Karpas-422 (cell line): Measurements from ENCODE around the gene TENM4. TPM values are rescaled to one million over a fixed set of nuclear protein-coding genes. Genes with fewer than 3 reads are reported as not detected.

Source experiments
- DNase-seq: peaks from one replicate; pipeline ENCODE4 v3.0.0-alpha.2; 2015
- H2AFZ ChIP-seq: fragments of 200-600 bp; sonication (generic); 2 replicates; pipeline ENCODE4 v1.6.1; 2014; ENCODE audit warnings: antibody characterized with exemption, low read length, mixed read lengths
- H3K27ac ChIP-seq: fragments of 200-600 bp; sonication (generic); 2 replicates; pipeline ENCODE4 v1.5.1; 2014; ENCODE audit warnings: mild to moderate bottlenecking, low read length, moderate library complexity
- H3K27me3 ChIP-seq: fragments of 200-600 bp; sonication (generic); 2 replicates; pipeline ENCODE4 v1.6.1; 2014; ENCODE audit warnings: low read length, mixed read lengths
- H3K36me3 ChIP-seq: fragments of 200-600 bp; sonication (generic); 2 replicates; pipeline ENCODE4 v1.6.1; 2014; ENCODE audit warnings: low read length, mixed read lengths; ENCODE audit not compliant: insufficient read depth
- H3K4me1 ChIP-seq: fragments of 200-600 bp; sonication (generic); 2 replicates; pipeline ENCODE4 v1.6.1; 2014; ENCODE audit warnings: mild to moderate bottlenecking, low read length, mixed read lengths
- H3K4me2 ChIP-seq: fragments of 200-600 bp; sonication (generic); 2 replicates; pipeline ENCODE4 v1.6.1; 2014; ENCODE audit warnings: low read length, low read depth, mild to moderate bottlenecking; ENCODE audit not compliant: poor library complexity, severe bottlenecking
- H3K4me3 ChIP-seq: fragments of 200-600 bp; sonication (generic); 2 replicates; pipeline ENCODE4 v1.5.1; 2014; ENCODE audit warnings: mild to moderate bottlenecking, antibody characterized with exemption, low read length, mixed read lengths
- H3K79me2 ChIP-seq: fragments of 200-600 bp; sonication (generic); 2 replicates; pipeline ENCODE4 v1.6.1; 2014; ENCODE audit warnings: mild to moderate bottlenecking, low read length, mixed read lengths
- H3K9ac ChIP-seq: fragments of 200-600 bp; sonication (generic); 2 replicates; pipeline ENCODE4 v1.6.0; 2014; ENCODE audit warnings: low read length
- H3K9me2 ChIP-seq: fragments of 200-600 bp; sonication (generic), shearing (Covaris generic); replicated peaks from 2 replicates; pipeline ENCODE4 v1.6.0; 2014; ENCODE audit warnings: mild to moderate bottlenecking, low read length, moderate library complexity; ENCODE audit not compliant: insufficient read depth
- H3K9me3 ChIP-seq: fragments of 300-700, 200-600 bp; sonication (generic); 2 replicates; pipeline ENCODE4 v1.6.1; 2014; ENCODE audit warnings: low read length, mixed read lengths
- H4K20me1 ChIP-seq: fragments of 200-600 bp; sonication (generic); 2 replicates; pipeline ENCODE4 v1.6.1; 2014; ENCODE audit warnings: mild to moderate bottlenecking, antibody characterized with exemption, low read length, low read depth; ENCODE audit not compliant: insufficient read depth
- total RNA-seq: library from RNA; depleted of rRNA; stranded (reverse); fragments of >200 nt; shearing (Covaris generic); gene quantifications from 2 replicates; pipeline ENCODE4 v1.2.3, GENCODE V29; 2014; ENCODE audit warnings: low replicate concordance

Gene TENM4
- total RNA-seq, 1 experiment from 2014 or later = not detected

DNA sequence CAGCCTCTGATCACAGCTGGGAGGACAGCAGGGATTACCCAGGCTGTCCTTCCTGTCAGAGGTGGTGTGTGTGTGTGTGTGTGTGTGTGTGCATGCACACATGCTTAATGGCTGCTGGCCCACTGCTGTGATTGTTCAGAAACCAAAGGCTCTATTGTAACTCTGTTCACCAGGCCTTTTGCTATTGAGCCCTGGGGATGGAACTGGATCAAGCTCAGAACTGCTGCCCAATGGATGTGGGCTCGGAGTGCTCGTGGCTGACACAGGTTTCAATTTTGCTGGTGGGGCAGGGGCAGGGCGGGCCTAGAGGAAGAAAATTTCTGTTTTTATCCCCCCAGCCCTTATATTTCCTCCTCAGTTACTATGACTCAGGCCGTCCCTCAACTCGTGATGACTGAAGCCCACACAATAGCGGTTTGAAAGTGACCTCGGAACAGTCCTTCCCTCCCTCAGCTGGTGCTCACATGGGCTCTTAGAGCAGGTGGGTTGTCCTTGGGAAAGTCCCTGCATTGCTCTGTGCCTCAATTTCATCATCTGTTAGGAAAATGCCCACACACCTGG, 359.3 kb downstream of the TENM4 start:
- no peak overlapping the region for H3K4me2 ChIP-seq
- no peaks in the 10 kb centered on the region for H3K36me3 ChIP-seq
- no peaks in the 10 kb centered on the region for H3K9me2 ChIP-seq
- no peak overlapping the region for H2AFZ ChIP-seq
- no peaks in the 10 kb centered on the region for H3K4me1 ChIP-seq
- H4K20me1 ChIP-seq = no peaks in the 10 kb centered on the region
- no peak overlapping the region for H3K4me3 ChIP-seq
- no peaks in the 10 kb centered on the region for H3K27me3 ChIP-seq
- no peak overlapping the region for H3K27ac ChIP-seq
- no peak overlapping the region for H3K9ac ChIP-seq
- no peak for DNase-seq
- no peaks in the 10 kb centered on the region for H3K79me2 ChIP-seq
- no peaks in the 10 kb centered on the region for H3K9me3 ChIP-seq

GRCh38 chr11:79080551-79080950, 360.3 kb downstream of the TENM4 start:
- H2AFZ ChIP-seq = no peak overlapping the region
- H4K20me1 ChIP-seq = no peaks in the 10 kb centered on the region
- no peaks in the 10 kb centered on the region for H3K27me3 ChIP-seq
- H3K27ac ChIP-seq = no peak overlapping the region
- H3K9me2 ChIP-seq = no peaks in the 10 kb centered on the region
- H3K4me1 ChIP-seq = no peaks in the 10 kb centered on the region
- no peaks in the 10 kb centered on the region for H3K9me3 ChIP-seq
- no peak overlapping the region for H3K9ac ChIP-seq
- H3K79me2 ChIP-seq = no peaks in the 10 kb centered on the region
- H3K36me3 ChIP-seq = no peaks in the 10 kb centered on the region
- no peak for DNase-seq
- no peak overlapping the region for H3K4me2 ChIP-seq
- no peak overlapping the region for H3K4me3 ChIP-seq

DNA sequence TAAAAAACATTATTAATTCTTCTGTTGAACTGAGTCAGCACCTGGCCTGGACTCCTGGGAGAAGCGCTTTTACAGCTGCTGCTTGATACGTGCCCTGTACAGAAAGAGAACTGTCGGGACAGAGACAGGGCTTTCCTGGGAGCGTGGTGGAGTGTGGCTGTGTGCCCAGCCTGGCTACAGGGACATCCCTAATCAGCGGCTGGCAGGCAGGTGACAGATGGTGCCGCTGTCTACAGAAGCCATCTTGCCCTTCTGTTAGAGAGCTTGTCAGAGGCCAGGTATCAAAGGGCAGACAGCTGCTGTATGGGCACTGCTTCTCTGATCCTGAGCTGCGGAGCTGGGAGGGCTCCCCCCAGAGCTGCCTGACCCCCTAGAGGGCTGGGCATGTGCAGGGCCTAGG, 361.8 kb downstream of the TENM4 start:
- H3K9me2 ChIP-seq = no peaks in the 10 kb centered on the region
- H2AFZ ChIP-seq = no peak overlapping the region
- no peak overlapping the region for H3K4me2 ChIP-seq
- H3K4me1 ChIP-seq = no peaks in the 10 kb centered on the region
- no peak overlapping the region for H3K27ac ChIP-seq
- no peaks in the 10 kb centered on the region for H4K20me1 ChIP-seq
- H3K36me3 ChIP-seq = no peaks in the 10 kb centered on the region
- H3K27me3 ChIP-seq = no peaks in the 10 kb centered on the region
- no peaks in the 10 kb centered on the region for H3K9me3 ChIP-seq
- H3K4me3 ChIP-seq = no peak overlapping the region
- no peak overlapping the region for H3K9ac ChIP-seq
- no peak for DNase-seq
- no peaks in the 10 kb centered on the region for H3K79me2 ChIP-seq

DNA sequence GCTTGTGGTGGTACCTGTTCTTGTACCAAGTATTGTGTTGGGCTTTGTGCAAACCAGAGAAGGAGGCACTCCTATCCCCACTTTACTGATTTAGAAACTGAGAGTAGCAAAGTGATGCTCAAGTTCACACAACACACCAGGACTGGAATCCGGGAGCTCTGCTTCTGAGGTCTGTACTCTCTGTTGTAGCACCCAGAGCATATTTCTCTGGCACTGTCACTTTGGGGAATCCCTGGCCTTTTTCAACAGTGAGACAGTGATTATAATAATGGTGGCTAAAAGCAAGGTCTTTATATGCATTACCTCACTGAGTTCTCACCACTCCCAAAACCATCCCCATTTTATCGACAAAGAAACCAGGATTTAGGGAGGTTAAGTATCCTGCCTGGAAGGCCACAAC, 362.4 kb downstream of the TENM4 start:
- no peaks in the 10 kb centered on the region for H3K4me1 ChIP-seq
- H3K36me3 ChIP-seq = no peaks in the 10 kb centered on the region
- no peaks in the 10 kb centered on the region for H4K20me1 ChIP-seq
- H3K9ac ChIP-seq = no peak overlapping the region
- no peak overlapping the region for H3K27ac ChIP-seq
- no peak for DNase-seq
- no peaks in the 10 kb centered on the region for H3K9me2 ChIP-seq
- no peak overlapping the region for H3K4me2 ChIP-seq
- H3K9me3 ChIP-seq = no peaks in the 10 kb centered on the region
- H3K79me2 ChIP-seq = no peaks in the 10 kb centered on the region
- no peaks in the 10 kb centered on the region for H3K27me3 ChIP-seq
- H3K4me3 ChIP-seq = no peak overlapping the region
- H2AFZ ChIP-seq = no peak overlapping the region

DNA sequence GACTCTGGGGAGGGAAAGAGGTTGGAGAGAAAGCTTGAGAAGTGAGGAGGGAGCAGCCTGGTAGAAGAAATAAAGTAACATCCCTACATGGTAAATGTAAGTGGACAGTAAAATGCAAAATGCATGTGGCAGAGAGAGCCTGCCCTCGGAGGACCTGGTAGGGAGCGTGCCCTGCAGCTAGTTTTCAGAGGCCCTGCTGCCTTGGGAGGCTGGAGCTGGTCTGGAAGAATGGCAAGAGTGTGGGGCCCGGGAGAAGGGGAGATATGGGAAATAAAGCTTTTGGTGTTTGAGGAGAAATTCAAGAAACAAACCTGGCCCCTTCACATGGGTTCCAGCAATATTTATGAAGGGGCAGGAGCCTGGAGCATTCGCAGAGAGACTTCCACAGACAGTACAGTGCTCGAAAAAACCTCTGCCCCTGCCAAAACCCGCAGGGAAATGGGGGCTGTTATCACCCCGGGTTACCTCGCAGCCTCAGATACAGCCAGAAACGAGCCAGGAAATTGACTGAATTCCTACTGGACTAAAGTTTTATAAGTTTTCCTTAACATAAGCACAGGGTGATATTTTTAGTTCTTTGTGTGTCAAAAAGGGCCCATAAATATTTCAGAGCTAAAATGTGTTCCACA, 363.0 kb downstream of the TENM4 start:
- Histone ChIP-seq H3K9ac (no peak overlapping the region), H3K27ac (no peak overlapping the region), H3K36me3 (no peaks in the 10 kb centered on the region), H3K9me3 (no peaks in the 10 kb centered on the region), H3K9me2 (no peaks in the 10 kb centered on the region), H3K79me2 (no peaks in the 10 kb centered on the region), H4K20me1 (no peaks in the 10 kb centered on the region), H2AFZ (no peak overlapping the region), H3K27me3 (no peaks in the 10 kb centered on the region), H3K4me3 (no peak overlapping the region), H3K4me1 (no peaks in the 10 kb centered on the region), H3K4me2 (no peak overlapping the region)
- no peak for DNase-seq

GRCh38 chr11:79076526-79077115, 364.2 kb downstream of the TENM4 start:
- Histone ChIP-seq H3K4me2 (no peak overlapping the region), H3K27me3 (no peaks in the 10 kb centered on the region), H3K9me3 (no peaks in the 10 kb centered on the region), H4K20me1 (no peaks in the 10 kb centered on the region), H3K9me2 (no peaks in the 10 kb centered on the region), H3K9ac (no peak overlapping the region), H3K79me2 (no peaks in the 10 kb centered on the region), H2AFZ (no peak overlapping the region), H3K4me1 (no peaks in the 10 kb centered on the region), H3K27ac (no peak overlapping the region), H3K36me3 (no peaks in the 10 kb centered on the region), H3K4me3 (no peak overlapping the region)
- peak; percentile 77 for DNase-seq

GRCh38 chr11:79074547-79074946, 366.3 kb downstream of the TENM4 start:
- Histone ChIP-seq H3K36me3 (no peaks in the 10 kb centered on the region), H3K27ac (no peak overlapping the region), H3K9ac (no peak overlapping the region), H3K4me1 (no peaks in the 10 kb centered on the region), H3K79me2 (no peaks in the 10 kb centered on the region), H2AFZ (no peak overlapping the region), H3K4me3 (no peak overlapping the region), H3K9me2 (no peaks in the 10 kb centered on the region), H4K20me1 (no peaks in the 10 kb centered on the region), H3K9me3 (no peaks in the 10 kb centered on the region), H3K27me3 (no peaks in the 10 kb centered on the region), H3K4me2 (no peak overlapping the region)
- no peak for DNase-seq

DNA sequence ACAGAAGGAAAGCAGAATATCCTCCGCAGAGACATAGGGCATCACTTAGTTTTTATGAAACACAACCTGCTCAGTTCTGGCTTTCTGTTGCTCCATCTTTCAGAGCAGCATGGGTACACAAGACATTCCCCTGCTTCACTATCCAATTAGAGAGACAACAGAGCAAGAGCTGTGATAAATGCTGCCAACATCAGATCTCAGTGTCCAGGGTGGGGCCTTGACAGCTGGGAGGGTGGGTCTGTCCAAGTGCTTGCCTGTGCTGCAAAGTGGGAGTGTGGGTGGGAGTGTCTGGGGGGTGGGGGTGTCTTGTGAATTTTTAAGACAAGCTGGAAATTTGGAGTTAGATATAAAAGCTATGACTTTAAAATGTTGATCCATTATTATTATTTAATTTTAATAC, 369.6 kb downstream of the TENM4 start:
- Histone ChIP-seq H4K20me1 (no peaks in the 10 kb centered on the region), H3K36me3 (no peaks in the 10 kb centered on the region), H3K9me3 (no peaks in the 10 kb centered on the region), H3K27me3 (no peaks in the 10 kb centered on the region), H3K27ac (no peak overlapping the region), H3K9me2 (no peaks in the 10 kb centered on the region), H2AFZ (no peak overlapping the region), H3K4me1 (no peaks in the 10 kb centered on the region), H3K4me2 (no peak overlapping the region), H3K9ac (no peak overlapping the region), H3K4me3 (no peak overlapping the region), H3K79me2 (no peaks in the 10 kb centered on the region)
- no peak for DNase-seq
